GM23338 (cell line): ENCODE measurements around the gene SEC63. TPM values are rescaled to one million over a fixed set of nuclear protein-coding genes. Genes with fewer than 3 reads are reported as not detected.

Experiments used
- ATAC-seq: fragments of 200-7000 bp; cut with Tn5 transposase; 3 replicates; pipeline ENCODE4 v1.9.1; 2020
- DNase-seq: peaks from one replicate; pipeline ENCODE4 v3.0.0-alpha.2; 2015; ENCODE audit warnings: low spot score
- H2AFZ ChIP-seq: fragments of 200-600 bp; sonication (generic); 2 replicates; pipeline ENCODE4 v1.8.0; 2016; ENCODE audit warnings: antibody characterized with exemption, mild to moderate bottlenecking, moderate library complexity
- H3F3A ChIP-seq: fragments of 200-600 bp; sonication (generic); replicated peaks from 2 replicates; pipeline ENCODE4 v1.8.0; 2017; ENCODE audit warnings: antibody characterized with exemption, mixed run types, low read depth
- H3K27ac ChIP-seq: fragments of 200-600 bp; sonication (generic); 2 replicates; pipeline ENCODE4 v1.6.1; 2016; ENCODE audit warnings: low read depth
- H3K27me3 ChIP-seq: fragments of 200-600 bp; sonication (generic); 2 replicates; pipeline ENCODE4 v1.8.0; 2016; ENCODE audit warnings: mild to moderate bottlenecking, mixed run types, moderate library complexity; ENCODE audit not compliant: insufficient read depth
- H3K36me3 ChIP-seq: fragments of 200-600 bp; sonication (generic); 2 replicates; pipeline ENCODE4 v1.8.0; 2016; ENCODE audit warnings: mild to moderate bottlenecking; ENCODE audit not compliant: insufficient read depth
- H3K4me1 ChIP-seq: fragments of 200-600 bp; sonication (generic); 2 replicates; pipeline ENCODE4 v1.8.0; 2016; ENCODE audit warnings: mild to moderate bottlenecking, moderate library complexity; ENCODE audit not compliant: insufficient read depth
- H3K4me2 ChIP-seq: fragments of 200-600 bp; sonication (generic); 2 replicates; pipeline ENCODE4 v1.7.1; 2017; ENCODE audit warnings: mixed run types
- H3K4me3 ChIP-seq: fragments of 200-600 bp; sonication (generic); 2 replicates; pipeline ENCODE4 v1.6.1; 2016; ENCODE audit warnings: mixed run types
- H3K79me2 ChIP-seq: fragments of 200-600 bp; sonication (generic); replicated peaks from 2 replicates; pipeline ENCODE4 v1.8.0; 2017; ENCODE audit warnings: mild to moderate bottlenecking; ENCODE audit not compliant: insufficient read depth
- H3K9me2 ChIP-seq: fragments of 200-600 bp; sonication (generic); 2 replicates; pipeline ENCODE4 v1.8.0; 2017; ENCODE audit not compliant: insufficient read depth
- H4K20me1 ChIP-seq: fragments of 200-600 bp; sonication (generic); replicated peaks from 2 replicates; pipeline ENCODE4 v1.8.0; 2017; ENCODE audit warnings: mild to moderate bottlenecking; ENCODE audit not compliant: insufficient read depth
- H3K27ac Mint-ChIP-seq: 2 replicates; pipeline ENCODE4 v1.8.0; 2020; ENCODE audit warnings: inconsistent platforms, mild to moderate bottlenecking, moderate library complexity, mixed read lengths
- H3K27me3 Mint-ChIP-seq: 3 replicates; pipeline ENCODE4 v1.8.0; 2022; ENCODE audit warnings: low read depth, mild to moderate bottlenecking, moderate library complexity, mixed read lengths, inconsistent platforms; ENCODE audit not compliant: insufficient read depth, poor library complexity
- H3K36me3 Mint-ChIP-seq: 3 replicates; pipeline ENCODE4 v1.8.0; 2021; ENCODE audit warnings: low read depth, mild to moderate bottlenecking, inconsistent platforms, moderate library complexity, mixed read lengths
- H3K4me1 Mint-ChIP-seq: 3 replicates; pipeline ENCODE4 v1.8.0; 2020; ENCODE audit warnings: mild to moderate bottlenecking, inconsistent platforms, mixed read lengths
- H3K4me3 Mint-ChIP-seq: 3 replicates; pipeline ENCODE4 v1.8.0; 2021; ENCODE audit warnings: moderate library complexity, mild to moderate bottlenecking, inconsistent platforms, mixed read lengths
- H3K9me3 Mint-ChIP-seq: 3 replicates; pipeline ENCODE4 v1.8.0; 2020; ENCODE audit warnings: moderate library complexity, mild to moderate bottlenecking, inconsistent platforms, mixed read lengths
- CREB1 ChIP-seq: fragments of 250-450 bp; sonication (Bioruptor Pico); IDR thresholded peaks from 2 replicates; pipeline ENCODE4 v1.5.0; 2020; ENCODE audit warnings: low read depth, mild to moderate bottlenecking, moderate library complexity
- CTCF ChIP-seq, 2 experiments: fragments of 200-600 bp in 1 of 2; sonication (generic) in 1 of 2; conservative IDR thresholded peaks; 2 replicates each; pipeline versions ENCODE4 v1.5.1 to v1.6.1; 2016 to 2017; ENCODE audit warnings: antibody characterized with exemption in 2 of 2, low read depth in 2 of 2, mild to moderate bottlenecking in 2 of 2, moderate library complexity in 1 of 2
- ETS1 ChIP-seq: IDR thresholded peaks from 2 replicates; pipeline ENCODE4 v1.6.1; 2016; ENCODE audit warnings: antibody characterized with exemption
- EZH2 ChIP-seq: fragments of 200-600 bp; sonication (generic); IDR thresholded peaks from one replicate; pipeline ENCODE4 v1.8.0; 2017; ENCODE audit warnings: antibody characterized with exemption, mild to moderate bottlenecking, low read depth; ENCODE audit not compliant: unreplicated experiment
- EZH2phosphoT487 ChIP-seq: fragments of 200-600 bp; sonication (generic); IDR thresholded peaks from one replicate; pipeline ENCODE4 v1.8.1; 2018; ENCODE audit warnings: antibody characterized with exemption; ENCODE audit not compliant: unreplicated experiment
- JUNB ChIP-seq: IDR thresholded peaks from one replicate; pipeline ENCODE4 v1.6.1; 2016; ENCODE audit warnings: antibody characterized with exemption; ENCODE audit not compliant: unreplicated experiment
- NANOG ChIP-seq: IDR thresholded peaks from 2 replicates; pipeline ENCODE4 v1.6.1; 2016; ENCODE audit warnings: antibody characterized with exemption, borderline replicate concordance
- POLR2AphosphoS5 ChIP-seq: IDR thresholded peaks from 2 replicates; pipeline ENCODE4 v1.6.1; 2016; ENCODE audit warnings: antibody characterized with exemption, low read depth
- REST ChIP-seq: IDR thresholded peaks from one replicate; pipeline ENCODE4 v1.6.1; 2018; ENCODE audit warnings: antibody characterized with exemption; ENCODE audit not compliant: unreplicated experiment
- STAT1 ChIP-seq: IDR thresholded peaks from one replicate; pipeline ENCODE4 v1.6.1; 2016; ENCODE audit warnings: antibody characterized with exemption; ENCODE audit not compliant: unreplicated experiment
- ZNF114 ChIP-seq: fragments of 250-450 bp; sonication (Bioruptor Pico); IDR thresholded peaks from 2 replicates; pipeline ENCODE4 v1.5.0; 2020; ENCODE audit warnings: mild to moderate bottlenecking, moderate library complexity
- ZNF331 ChIP-seq: fragments of 250-450 bp; sonication (Bioruptor Pico); IDR thresholded peaks from 2 replicates; pipeline ENCODE4 v1.5.0; 2020; ENCODE audit warnings: low read depth, mild to moderate bottlenecking, moderate library complexity
- ZNF462 ChIP-seq: fragments of 250-450 bp; sonication (Bioruptor Pico); IDR thresholded peaks from 2 replicates; pipeline ENCODE4 v1.5.0; 2020; ENCODE audit warnings: mild to moderate bottlenecking, moderate library complexity
- polyA plus RNA-seq: library from polyadenylated mRNA; unstranded; fragments of >200 nt; fragmentation: Nextera tagmentation; extraction: Ambion mirVana; gene quantifications from 2 replicates; pipeline ENCODE4 v1.2.1, GENCODE V29; 2016
- total RNA-seq: library from RNA; depleted of rRNA; stranded (reverse); fragments of >200 nt; shearing (Covaris generic); gene quantifications from 2 replicates; pipeline ENCODE4 v1.2.3, GENCODE V29; 2014

SEC63 gene
- total and polyA plus RNA-seq, 2 experiments from 2014 or later: 48.2 to 124 TPM

- H3K79me2 ChIP-seq: no peaks in the 10 kb centered on the region
Observed at GRCh38 chr6:107843400-107843799, 114.6 kb downstream of the SEC63 start.

More at GRCh38 chr6:107843400-107843799, 114.6 kb downstream of the SEC63 start:
- TF ChIP-seq REST: no peak
- no peak for TF ChIP-seq NANOG
- no peak for TF ChIP-seq EZH2
- TF ChIP-seq CTCF (conservative IDR thresholded peaks at IDR 0.05; ENCODE audit: low read depth in 2 of 2): no peak
- TF ChIP-seq STAT1: no peak
- TF ChIP-seq ZNF462: no peak
- no peak for TF ChIP-seq ZNF114 (CRISPR knock-in tag)
- TF ChIP-seq CREB1 (CRISPR knock-in tag): no peak
- no peak for TF ChIP-seq EZH2phosphoT487
- TF ChIP-seq POLR2AphosphoS5: no peak
- TF ChIP-seq ETS1: no peak
- TF ChIP-seq ZNF331 (CRISPR knock-in tag): no peak
- TF ChIP-seq JUNB: no peak
- no peaks in the 10 kb centered on the region for H3F3A ChIP-seq
- H2AFZ ChIP-seq: peak overlapping the region; percentile 91
- no peaks in the 10 kb centered on the region for H3K36me3 Mint-ChIP-seq
- H3K27ac ChIP-seq: 0 out of 2 replicates have a peak overlapping the region, but pooled peaks have one; percentile 6
- H3K4me3 Mint-ChIP-seq: no peak overlapping the region
- ATAC-seq: no peak
- H3K4me2 ChIP-seq: no peak overlapping the region
- no peak overlapping the region for H3K4me3 ChIP-seq
- H3K4me1 ChIP-seq: no peaks in the 10 kb centered on the region
- no peaks in the 10 kb centered on the region; the same call in 1 of the 2 replicates for H3K36me3 ChIP-seq
- peak overlapping the region; percentile 5; the same call in 1 of the 2 replicates for H3K27ac Mint-ChIP-seq
- H3K9me2 ChIP-seq: no peaks in the 10 kb centered on the region
- H3K27me3 Mint-ChIP-seq: peaks cover 9% of the 10 kb centered on the region
- no peaks in the 10 kb centered on the region for H3K27me3 ChIP-seq
- DNase-seq: no peak
- peaks cover 2% of the 10 kb centered on the region; the same call in 1 of the 3 replicates for H3K4me1 Mint-ChIP-seq
- H3K9me3 Mint-ChIP-seq: no peaks in the 10 kb centered on the region; the same call in 2 of the 3 replicates
- H4K20me1 ChIP-seq: no peaks in the 10 kb centered on the region
